Testis (tissue), 3 donors: ENCODE results near the gene NSUN2. TPM values are rescaled to one million over a fixed set of nuclear protein-coding genes. Genes with fewer than 3 reads are reported as not detected.

Experiments used
- DNase-seq: peaks from one replicate; pipeline ENCODE4 v3.0.0-alpha.2; 2019
- H3K27ac ChIP-seq, 2 donors: fragments of 200-600 bp; sonication (generic); one replicate each; pipeline ENCODE4 v1.5.1; 2019
- H3K27me3 ChIP-seq: fragments of 200-600 bp; sonication (generic); one replicate; pipeline ENCODE4 v1.5.1; 2019
- H3K36me3 ChIP-seq: fragments of 200-600 bp; sonication (generic); one replicate; pipeline ENCODE4 v1.5.1; 2017; ENCODE audit warnings: low read depth; ENCODE audit errors: missing control alignments
- H3K4me1 ChIP-seq: fragments of 200-600 bp; sonication (generic); one replicate; pipeline ENCODE4 v1.5.1; 2019
- H3K4me3 ChIP-seq, 2 donors: fragments of 200-600 bp; sonication (generic); one replicate each; pipeline ENCODE4 v1.5.1; 2017 to 2019
- H3K9me3 ChIP-seq: fragments of 200-600 bp; sonication (generic); one replicate; pipeline ENCODE4 v1.5.1; 2017
- CTCF ChIP-seq, 3 experiments: fragments of 450-650 bp in 2 of 3; fragments of 200-600 bp in 1 of 3; sonication (generic) in 1 of 3; IDR thresholded peaks; one replicate each; pipeline ENCODE4 v1.5.1; 2016 to 2019; ENCODE audit warnings: antibody characterized with exemption in 3 of 3, mild to moderate bottlenecking in 2 of 3, moderate library complexity in 1 of 3
- POLR2A ChIP-seq: fragments of 450-650 bp; IDR thresholded peaks from one replicate; pipeline ENCODE4 v1.6.1; 2017; ENCODE audit warnings: antibody characterized with exemption, mild to moderate bottlenecking, moderate library complexity
- WGBS, 2 donors: methylation state at CpG; one replicate each; pipeline ENCODE4 v1.1.5; 2018; 5-methylcytosine and 5-hydroxymethylcytosine counted together
- intact Hi-C: fragments of 100-400 bp; cut with DNase I; formaldehyde crosslinking; loops from one replicate; pipeline ENCODE4 v1.15.1; 2023; ENCODE audit warnings: low total_unique reads
- polyA plus RNA-seq: library from polyadenylated mRNA; stranded (reverse); fragments of 350-450 nt; fragmentation: Illumina TruSeq; extraction: RNeasy Lipid Tissue Mini Kit (QIAGEN cat#74804); gene quantifications from one replicate; pipeline ENCODE4 v1.2.3, GENCODE V29; 2014; ENCODE audit warnings: low read depth, low replicate concordance; ENCODE audit not compliant: insufficient read depth
- total RNA-seq, 2 donors: library from RNA; depleted of rRNA; stranded (reverse); fragments of >200 nt; gene quantifications; one replicate each; pipeline ENCODE4 v1.2.3, GENCODE V29; 2016

Gene NSUN2
- total and polyA plus RNA-seq, 3 donors from 2014 or later, result 51.6 to 80.1 (median 66.7) TPM

DNA sequence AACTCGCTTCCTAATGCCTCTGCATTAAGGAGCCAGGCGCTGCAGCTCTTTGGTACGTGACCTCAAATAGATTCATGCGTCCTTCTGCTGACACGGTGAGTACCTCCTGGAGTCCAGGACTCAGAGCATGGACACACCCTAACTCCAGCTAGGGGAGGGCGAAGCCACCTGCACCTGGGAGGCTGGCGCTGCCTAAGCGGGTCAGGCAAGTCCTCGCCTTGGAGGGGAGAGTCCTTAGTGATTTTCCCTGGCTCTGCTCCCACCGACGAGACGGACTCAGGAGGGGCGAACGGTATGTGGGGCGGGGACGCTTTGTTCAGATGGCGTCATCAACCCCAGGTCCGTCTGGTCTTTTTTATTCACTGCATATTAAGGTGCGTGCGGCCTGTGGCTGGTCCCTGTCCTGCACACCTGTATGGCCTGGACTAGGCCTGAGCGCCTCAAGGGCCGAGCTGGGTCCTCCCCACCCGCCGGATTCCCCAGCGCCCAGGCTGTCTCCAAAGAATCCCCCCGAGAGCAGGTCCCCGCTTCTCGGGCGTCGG, 50.3 kb downstream of the NSUN2 start:
- intact Hi-C loops, result no loop called here
- H3K4me1 ChIP-seq, result peaks cover 4% of the 10 kb centered on the region
- H3K9me3 ChIP-seq, result no peaks in the 10 kb centered on the region
- 51 to 67% methylated on average over 6 to 23 of the region's 30 CpGs for WGBS, 2 donors
- TF ChIP-seq POLR2A (no peak), CTCF (IDR thresholded peaks at IDR 0.05) (no peak)
- no peaks in the 10 kb centered on the region for H3K27me3 ChIP-seq
- no peak overlapping the region for H3K27ac ChIP-seq
- peak overlapping the region; percentile 23 to 27 for H3K4me3 ChIP-seq
- DNase-seq, result no peak
- no peaks in the 10 kb centered on the region for H3K36me3 ChIP-seq

DNA sequence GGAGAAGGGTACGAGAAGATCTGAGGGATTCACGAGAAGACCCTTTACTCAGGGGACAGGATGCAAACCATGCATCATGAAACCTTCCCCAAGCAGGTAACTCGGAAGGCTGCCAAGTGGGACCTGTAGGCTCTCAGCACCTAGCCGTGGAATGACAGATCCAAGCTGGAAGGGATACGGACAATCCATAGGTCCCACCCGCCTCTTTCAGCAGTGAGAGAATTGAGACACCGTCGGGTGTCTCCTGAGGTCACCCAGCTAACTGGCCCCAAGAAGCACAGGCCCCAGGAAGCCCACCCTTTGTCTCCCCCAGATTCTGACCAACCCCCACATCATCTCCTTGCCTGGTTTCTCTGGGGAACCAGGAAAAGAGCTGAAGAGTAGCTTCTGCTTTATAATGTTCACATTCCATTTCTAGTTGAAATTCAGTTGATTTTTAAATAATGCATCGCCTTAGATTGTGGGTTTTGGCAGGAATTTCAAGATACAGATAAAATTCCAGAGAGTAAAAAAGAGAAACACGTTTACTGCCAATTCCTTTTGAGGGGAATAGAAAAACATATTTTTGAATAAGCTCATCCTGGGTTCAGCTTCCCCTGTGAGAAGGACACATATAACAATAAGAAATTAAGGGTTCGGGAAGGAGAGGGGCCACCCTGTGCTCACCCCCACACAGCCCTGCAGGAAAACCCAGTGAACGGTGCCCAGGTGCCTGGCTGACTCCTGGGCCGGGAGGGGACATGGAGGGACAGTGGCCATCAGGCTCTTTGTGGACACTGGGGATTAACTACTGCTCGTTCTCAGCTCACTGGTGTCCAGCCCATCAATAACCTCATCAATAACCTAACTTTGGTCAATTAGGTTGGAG, 51.1 kb downstream of the NSUN2 start:
- intact Hi-C loops, result no loop called here
- no peaks in the 10 kb centered on the region for H3K9me3 ChIP-seq
- no peaks in the 10 kb centered on the region for H3K27me3 ChIP-seq
- TF ChIP-seq POLR2A, result no peak
- 52 to 65% methylated on average over 13 to 14 of the region's 14 CpGs for WGBS, 2 donors
- no peak for DNase-seq
- no peak overlapping the region for H3K27ac ChIP-seq
- no peak overlapping the region for H3K4me3 ChIP-seq
- H3K36me3 ChIP-seq, result no peaks in the 10 kb centered on the region
- H3K4me1 ChIP-seq, result peaks cover 4% of the 10 kb centered on the region

DNA sequence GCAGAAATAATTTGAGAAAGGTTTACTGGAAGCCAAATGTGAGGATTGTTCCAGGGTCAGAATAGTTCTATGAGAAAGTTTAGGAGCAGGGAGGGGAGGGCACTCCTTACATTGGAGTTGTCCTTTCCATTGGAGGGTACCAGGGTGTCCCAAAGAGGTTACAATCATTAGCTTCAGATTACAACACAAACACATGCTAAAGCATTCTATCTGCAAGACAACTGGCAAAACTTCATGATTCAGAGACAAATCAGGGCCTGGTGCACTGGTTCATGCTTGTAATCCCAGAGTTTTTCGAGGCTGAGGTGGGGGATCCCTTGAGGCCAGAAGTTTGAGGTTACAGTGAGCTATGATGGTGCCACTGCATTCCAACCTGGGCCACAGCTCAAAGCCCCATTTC, 51.8 kb downstream of the NSUN2 start:
- peaks cover 4% of the 10 kb centered on the region for H3K4me1 ChIP-seq
- no peaks in the 10 kb centered on the region for H3K36me3 ChIP-seq
- no peak overlapping the region for H3K4me3 ChIP-seq
- 79 to 100% methylated on average over 1 of the region's 1 CpG for WGBS, 2 donors
- no peak for DNase-seq
- no peaks in the 10 kb centered on the region for H3K27me3 ChIP-seq
- intact Hi-C loops, result no loop called here
- no peak overlapping the region for H3K27ac ChIP-seq
- TF ChIP-seq CTCF (IDR thresholded peaks at IDR 0.05) (no peak), POLR2A (no peak)
- H3K9me3 ChIP-seq, result no peaks in the 10 kb centered on the region

DNA sequence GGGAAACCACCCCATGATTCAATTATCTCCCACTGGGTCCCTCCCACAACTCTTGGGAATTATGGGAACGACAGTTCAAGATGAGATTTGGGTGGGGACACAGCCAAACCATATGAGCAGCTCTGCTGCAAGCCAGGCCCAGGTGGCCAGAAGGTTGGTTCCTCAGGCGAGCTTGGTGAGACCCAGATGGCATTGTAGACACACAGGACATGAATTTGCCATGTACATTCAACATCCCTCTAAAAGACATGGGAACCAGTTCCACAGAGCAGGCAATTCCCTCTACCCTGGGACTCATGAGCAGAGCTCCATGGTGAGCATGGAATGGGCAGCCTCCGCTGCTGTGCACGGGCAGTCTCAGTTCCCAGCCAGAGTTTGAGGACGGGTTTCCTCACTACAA, 53.3 kb downstream of the NSUN2 start:
- H3K27me3 ChIP-seq, result no peaks in the 10 kb centered on the region
- no peaks in the 10 kb centered on the region for H3K9me3 ChIP-seq
- no peak for DNase-seq
- no peak for TF ChIP-seq CTCF (IDR thresholded peaks at IDR 0.05)
- no peak for TF ChIP-seq POLR2A
- H3K27ac ChIP-seq, result no peak overlapping the region
- H3K4me1 ChIP-seq, result peaks cover 4% of the 10 kb centered on the region
- H3K36me3 ChIP-seq, result no peaks in the 10 kb centered on the region
- no peak overlapping the region for H3K4me3 ChIP-seq
- intact Hi-C loops, result no loop called here
- 72 to 78% methylated on average over 5 of the region's 5 CpGs for WGBS, 2 donors

DNA sequence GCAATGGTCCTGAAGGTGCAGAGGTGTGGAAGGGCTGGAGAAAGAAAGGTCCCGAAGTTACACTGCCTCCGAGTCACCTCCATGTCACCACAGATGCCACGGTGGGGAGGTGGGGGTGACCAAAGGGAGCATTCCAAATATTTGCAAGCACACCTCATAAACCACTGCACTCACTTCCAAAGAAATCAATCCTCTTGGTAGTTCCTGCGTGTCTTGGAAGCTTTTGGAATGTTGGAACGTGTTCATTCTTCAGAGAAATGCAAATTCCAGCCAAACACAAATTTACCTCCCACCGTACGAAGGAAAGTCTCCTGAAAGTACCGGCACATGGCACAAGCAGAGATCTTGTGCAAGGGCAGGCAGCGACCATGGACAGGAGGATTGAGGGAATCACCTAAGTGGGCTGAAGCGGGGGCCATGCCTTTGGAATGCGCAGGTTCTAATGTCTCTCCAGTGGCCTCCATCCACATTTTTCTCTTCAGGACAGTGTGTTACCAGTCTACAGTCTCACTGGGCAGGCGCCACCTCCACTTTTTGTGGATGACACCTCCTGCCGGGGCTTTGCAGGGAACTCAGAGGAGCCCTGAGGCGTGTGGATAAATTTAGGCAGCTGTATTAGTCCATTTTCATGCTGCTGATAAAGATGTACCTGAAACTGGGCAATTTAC, 54.0 kb downstream of the NSUN2 start:
- no peaks in the 10 kb centered on the region for H3K27me3 ChIP-seq
- intact Hi-C loops, result no loop called here
- TF ChIP-seq CTCF (IDR thresholded peaks at IDR 0.05) (no peak), POLR2A (no peak)
- H3K36me3 ChIP-seq, result no peaks in the 10 kb centered on the region
- WGBS, 2 donors, result 65 to 69% methylated on average over 14 of the region's 14 CpGs
- H3K4me3 ChIP-seq, result no peak overlapping the region
- H3K9me3 ChIP-seq, result no peaks in the 10 kb centered on the region
- H3K27ac ChIP-seq, result no peak overlapping the region
- peaks cover 4% of the 10 kb centered on the region for H3K4me1 ChIP-seq
- no peak for DNase-seq
